Panc1 (cell line): Measurements from ENCODE around the gene ANKLE2. TPM values are rescaled to one million over a fixed set of nuclear protein-coding genes. Genes with fewer than 3 reads are reported as not detected.

Experiments
- ATAC-seq: fragments of 200-7000 bp; cut with Tn5 transposase; 2 replicates; pipeline ENCODE4 v1.9.1; 2020; ENCODE audit warnings: mild to moderate bottlenecking, moderate library complexity
- BruUV-seq: library from RNA; stranded (reverse); fragments of 400-500 nt; replicated peaks from 2 replicates; lab custom pipeline; 2021; lab: Mats Ljungman, UMichigan
- CTCF ChIA-PET: fragments of 300-600 bp; sonication (Branson Sonifier 250); formaldehyde crosslinking; loops from one replicate; lab custom pipeline; 2022; ENCODE audit warnings: antibody characterized with exemption; lab: Charles Lee
- POLR2A ChIA-PET: fragments of 300-600 bp; sonication (Branson Sonifier 250); formaldehyde crosslinking; loops from one replicate; lab custom pipeline; 2022; ENCODE audit warnings: antibody characterized with exemption; lab: Charles Lee
- DNase-seq: peaks from one replicate; pipeline ENCODE4 v3.0.0-alpha.2; 2010; ENCODE audit warnings: low read depth, low spot score
- H3K27ac ChIP-seq: 2 replicates; pipeline ENCODE4 v1.5.1; 2011; ENCODE audit warnings: mild to moderate bottlenecking, low read length, inconsistent platforms
- H3K27me3 ChIP-seq: fragments of 200-500 bp; sonication (Bioruptor generic); 2 replicates; pipeline ENCODE4 v1.6.0; 2014; ENCODE audit warnings: low read length, inconsistent platforms; ENCODE audit not compliant: control insufficient read depth, insufficient read depth
- H3K36me3 ChIP-seq: fragments of 200-500 bp; sonication (Bioruptor generic); 2 replicates; pipeline ENCODE4 v1.5.1; 2014; ENCODE audit warnings: inconsistent platforms, mild to moderate bottlenecking, low read length, moderate library complexity; ENCODE audit not compliant: control insufficient read depth, insufficient read depth
- H3K4me1 ChIP-seq: 2 replicates; pipeline ENCODE4 v1.5.1; 2011; ENCODE audit warnings: inconsistent platforms, mild to moderate bottlenecking, low read length, moderate library complexity; ENCODE audit not compliant: control insufficient read depth, insufficient read depth
- H3K4me3 ChIP-seq, 2 experiments: 2 replicates each; pipeline ENCODE4 v1.5.1; 2011 to 2012; ENCODE audit warnings: low read depth in 2 of 2, low read length in 2 of 2, mild to moderate bottlenecking in 2 of 2, inconsistent platforms in 1 of 2, moderate library complexity in 1 of 2
- H3K9me3 ChIP-seq: fragments of 200-500 bp; sonication (Bioruptor generic); 2 replicates; pipeline ENCODE4 v1.5.1; 2014; ENCODE audit warnings: low read depth, mild to moderate bottlenecking, inconsistent platforms, low read length, moderate library complexity; ENCODE audit not compliant: control insufficient read depth, insufficient read depth
- CTCF ChIP-seq: fragments of 450-650 bp; IDR thresholded peaks from 2 replicates; pipeline ENCODE4 v1.5.1; 2017; ENCODE audit warnings: mild to moderate bottlenecking
- POLR2AphosphoS5 ChIP-seq: IDR thresholded peaks from 2 replicates; pipeline ENCODE4 v1.6.1; 2012; ENCODE audit warnings: mild to moderate bottlenecking, low read depth, low read length, moderate library complexity
- REST ChIP-seq, 2 experiments: IDR thresholded peaks; 2 replicates each; pipeline ENCODE4 v1.6.1; 2011 to 2012; ENCODE audit warnings: low read depth in 2 of 2, control low read depth in 1 of 2, low read length in 1 of 2, mild to moderate bottlenecking in 1 of 2, moderate library complexity in 1 of 2; ENCODE audit not compliant: insufficient read depth in 1 of 2
- SIN3A ChIP-seq: IDR thresholded peaks from 2 replicates; pipeline ENCODE4 v1.6.1; 2012; ENCODE audit warnings: low read depth, mild to moderate bottlenecking, low read length, moderate library complexity, borderline replicate concordance; ENCODE audit not compliant: insufficient read depth
- TCF7L2 ChIP-seq: IDR thresholded peaks from 2 replicates; pipeline ENCODE4 v1.6.1; 2011; ENCODE audit warnings: mild to moderate bottlenecking, low read depth, low read length, inconsistent platforms
- in situ Hi-C: cut with HindIII; loops from 2 replicates; pipeline ENCODE4 v1.10.0; 2016; ENCODE audit warnings: low sequenced_read_pairs, low pct_unique_long_range_greater_than_20kb
- intact Hi-C: fragments of 100-400 bp; cut with micrococcal nuclease; formaldehyde crosslinking; loops from one replicate; pipeline ENCODE4 v1.10.0; 2022; ENCODE audit not compliant: unreplicated experiment
- total RNA-seq: library from RNA; stranded (reverse); gene quantifications from one replicate; pipeline ENCODE4 v1.2.1, GENCODE V29; 2021; ENCODE audit not compliant: unreplicated experiment

The ANKLE2 gene
- total RNA-seq, 1 experiment from 2014 or later = 88.7 TPM

GRCh38 chr12:132803125-132803524 is 41.5 kb upstream of the ANKLE2 start:
- Histone ChIP-seq H3K9me3 (no peaks in the 10 kb centered on the region), H3K36me3 (peaks cover 23% of the 10 kb centered on the region), H3K27ac (no peak overlapping the region), H3K4me3 (no peak overlapping the region), H3K4me1 (no peaks in the 10 kb centered on the region), H3K27me3 (no peaks in the 10 kb centered on the region)
- in situ Hi-C loops = no loop called here
- BruUV-seq = no TSS peak
- TF ChIP-seq REST (IDR thresholded peaks at IDR 0.05; ENCODE audit: insufficient read depth in 1 of 2, low read depth in 2 of 2, low read length in 1 of 2) (no peak), TCF7L2 (no peak), POLR2AphosphoS5 (no peak), CTCF (no peak), SIN3A (no peak)
- ATAC-seq = no peak
- intact Hi-C loops = no loop called here
- DNase-seq = no peak
- ChIA-PET POLR2A (no interaction called here), CTCF (no interaction called here)

- peaks cover 21% of the 10 kb centered on the region for H3K36me3 ChIP-seq
These were observed 40.1 kb upstream of the ANKLE2 start for GRCh38 chr12:132801741-132802140.

More at GRCh38 chr12:132801741-132802140, 40.1 kb upstream of the ANKLE2 start:
- Histone ChIP-seq H3K27me3 (no peaks in the 10 kb centered on the region), H3K9me3 (no peaks in the 10 kb centered on the region), H3K27ac (no peak overlapping the region), H3K4me3 (no peak overlapping the region), H3K4me1 (no peaks in the 10 kb centered on the region)
- in situ Hi-C loops (no loop called here), intact Hi-C loops (no loop called here)
- DNase-seq (no peak), ATAC-seq (no peak)
- ChIA-PET POLR2A (no interaction called here), CTCF (no interaction called here)
- no peak for TF ChIP-seq CTCF
- no peak for TF ChIP-seq REST (IDR thresholded peaks at IDR 0.05; ENCODE audit: insufficient read depth in 1 of 2, low read depth in 2 of 2, low read length in 1 of 2)
- no peak for TF ChIP-seq SIN3A
- no peak for TF ChIP-seq TCF7L2
- no peak for TF ChIP-seq POLR2AphosphoS5
- no TSS peak for BruUV-seq
